A549 (cell line): Measurements from ENCODE around the gene INSIG1.

Experiments
- NFE2L2 ChIP-seq: fragments of 150-350 bp; conservative IDR thresholded peaks from 2 replicates; pipeline ENCODE4 v1.6.1; 2014; ENCODE audit warnings: low read length
- POLR2A ChIP-seq: IDR thresholded peaks from 2 replicates; pipeline ENCODE4 v1.6.1; 2012; ENCODE audit warnings: mild to moderate bottlenecking, low read length
- REST ChIP-seq: fragments of 200-600 bp; sonication (generic); IDR thresholded peaks from 2 replicates; pipeline ENCODE4 v1.6.1; 2016; ENCODE audit warnings: antibody characterized with exemption, mild to moderate bottlenecking, moderate library complexity

- TF ChIP-seq NFE2L2, result no peak
- no peak for TF ChIP-seq POLR2A
- no peak for TF ChIP-seq REST
These were observed 7.7 kb downstream of the INSIG1 start for GRCh38 chr7:155305231-155305904.
